Tibial artery (tissue), 4 donors: ENCODE results near the gene ARSJ.

ENCODE experiments used
- DNase-seq, 2 donors: peaks; one replicate each; pipeline ENCODE4 v3.0.0-alpha.2; 2019
- H3K27ac ChIP-seq, 2 donors: fragments of 200-600 bp; sonication (generic) in 1 of 2; 1 replicate in 1 of 2; 2 replicates in 1 of 2; pipeline ENCODE4 v1.5.1; 2018 to 2019; ENCODE audit warnings: mild to moderate bottlenecking in 1 of 2
- H3K27me3 ChIP-seq, 2 donors: fragments of 200-600 bp; sonication (generic) in 1 of 2; one replicate each; pipeline versions ENCODE4 v1.5.1 to v1.6.0; 2016 to 2019
- H3K36me3 ChIP-seq, 3 donors: fragments of 200-600 bp; sonication (generic) in 2 of 3; one replicate each; pipeline ENCODE4 v1.5.1; 2016 to 2019; ENCODE audit warnings: mild to moderate bottlenecking in 2 of 3
- H3K4me1 ChIP-seq, 4 donors: fragments of 200-600 bp; sonication (generic) in 2 of 4; 1 replicate in 3 of 4; 2 replicates in 1 of 4; pipeline ENCODE4 v1.5.1; 2016 to 2019
- H3K4me3 ChIP-seq, 2 donors: fragments of 200-600 bp; sonication (generic) in 1 of 2; 1 replicate in 1 of 2; 2 replicates in 1 of 2; pipeline ENCODE4 v1.5.1; 2018 to 2019; ENCODE audit warnings: mild to moderate bottlenecking in 2 of 2
- H3K9me3 ChIP-seq, 3 donors: fragments of 200-600 bp; sonication (generic) in 1 of 3; one replicate each; pipeline ENCODE4 v1.5.1; 2016 to 2019
- intact Hi-C: fragments of 100-400 bp; cut with DNase I; formaldehyde crosslinking; loops from one replicate; pipeline ENCODE4 v1.15.0; 2023; ENCODE audit warnings: low total_unique reads
- TF ChIP-seq, protein P1 (sequence below), 2 experiments: fragments of 200-600 bp in 1 of 2; fragments of 450-650 bp in 1 of 2; IDR thresholded peaks; one replicate each; pipeline ENCODE4 v1.5.1; 2017 to 2019; ENCODE audit warnings: antibody characterized with exemption in 2 of 2, mild to moderate bottlenecking in 1 of 2, moderate library complexity in 1 of 2

ARSJ gene

DNA sequence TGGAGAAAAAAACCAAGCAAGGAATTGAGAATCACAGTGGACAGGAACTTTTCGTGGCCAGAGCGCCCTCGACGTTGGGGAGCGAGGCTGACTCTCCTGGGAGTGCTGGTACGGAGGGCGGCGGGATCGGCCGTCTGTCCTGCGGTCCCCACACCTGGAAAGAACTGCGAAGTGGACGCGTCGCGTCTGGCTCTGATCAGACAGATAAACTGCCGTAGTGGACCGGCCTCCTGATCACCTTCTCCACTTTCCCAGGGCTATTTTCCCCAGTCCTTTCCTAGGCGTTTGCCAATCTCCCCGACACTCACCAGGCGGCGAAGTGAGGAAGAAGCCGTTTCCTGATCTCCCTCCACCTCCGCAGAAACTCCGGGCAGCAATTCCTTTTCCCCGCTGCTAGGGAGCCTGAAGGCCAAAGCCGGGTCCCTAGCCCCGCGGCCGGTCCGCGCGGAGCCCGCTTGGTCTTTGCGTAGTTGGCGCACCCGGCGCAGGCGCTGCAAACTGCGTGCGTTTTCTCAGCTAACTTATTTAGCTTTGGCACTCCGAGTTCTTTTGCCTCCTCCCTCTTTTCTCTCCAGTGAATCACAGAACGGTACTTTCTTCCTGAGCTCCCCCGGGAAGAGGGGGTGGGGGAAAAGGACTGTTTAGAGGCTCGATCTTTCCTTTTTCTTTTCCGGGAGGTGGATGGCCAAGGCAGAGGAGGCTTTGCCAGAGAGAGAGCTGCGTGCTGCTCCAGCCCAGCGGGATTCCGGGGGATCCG is at the start of gene ARSJ:
Gene ARSJ, minus strand, starts transcription at position 500 of the 757 bp plus-strand sequence. CDS start 813 bp downstream, outside the sequence.
- intact Hi-C loops: loop anchor here (10.0 kb wide), 1 partner anchor 215 kb away; the partner anchor contains the start of gene CAMK2D

DNA sequence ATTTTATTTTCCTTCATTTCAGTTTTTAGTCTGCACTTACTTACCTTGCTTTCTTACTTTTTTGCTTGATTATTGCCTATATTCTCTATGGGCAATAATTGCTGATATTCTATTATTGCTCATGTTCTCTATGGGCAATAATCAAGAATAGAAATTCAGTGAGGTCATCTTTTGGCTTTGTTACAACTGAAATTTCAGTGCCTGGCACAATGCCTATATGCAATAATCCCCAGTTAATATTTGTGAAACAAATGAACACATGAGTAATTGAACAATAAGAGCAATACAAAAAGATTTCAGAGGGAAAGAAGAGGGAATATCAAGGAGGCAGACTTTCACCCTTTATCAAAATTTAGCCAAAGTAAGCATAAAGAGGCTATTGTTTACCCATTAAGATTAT is 48.6 kb upstream of the ARSJ start:
- H3K4me3 ChIP-seq: no peak overlapping the region
- no peaks in the 10 kb centered on the region for H3K9me3 ChIP-seq
- intact Hi-C loops: no loop called here
- no peaks in the 10 kb centered on the region for H3K36me3 ChIP-seq
- no peak overlapping the region for H3K27ac ChIP-seq
- H3K27me3 ChIP-seq: no peaks in the 10 kb centered on the region
- no peak for DNase-seq
- H3K4me1 ChIP-seq: no peaks in the 10 kb centered on the region
- TF ChIP-seq, protein P1, sequence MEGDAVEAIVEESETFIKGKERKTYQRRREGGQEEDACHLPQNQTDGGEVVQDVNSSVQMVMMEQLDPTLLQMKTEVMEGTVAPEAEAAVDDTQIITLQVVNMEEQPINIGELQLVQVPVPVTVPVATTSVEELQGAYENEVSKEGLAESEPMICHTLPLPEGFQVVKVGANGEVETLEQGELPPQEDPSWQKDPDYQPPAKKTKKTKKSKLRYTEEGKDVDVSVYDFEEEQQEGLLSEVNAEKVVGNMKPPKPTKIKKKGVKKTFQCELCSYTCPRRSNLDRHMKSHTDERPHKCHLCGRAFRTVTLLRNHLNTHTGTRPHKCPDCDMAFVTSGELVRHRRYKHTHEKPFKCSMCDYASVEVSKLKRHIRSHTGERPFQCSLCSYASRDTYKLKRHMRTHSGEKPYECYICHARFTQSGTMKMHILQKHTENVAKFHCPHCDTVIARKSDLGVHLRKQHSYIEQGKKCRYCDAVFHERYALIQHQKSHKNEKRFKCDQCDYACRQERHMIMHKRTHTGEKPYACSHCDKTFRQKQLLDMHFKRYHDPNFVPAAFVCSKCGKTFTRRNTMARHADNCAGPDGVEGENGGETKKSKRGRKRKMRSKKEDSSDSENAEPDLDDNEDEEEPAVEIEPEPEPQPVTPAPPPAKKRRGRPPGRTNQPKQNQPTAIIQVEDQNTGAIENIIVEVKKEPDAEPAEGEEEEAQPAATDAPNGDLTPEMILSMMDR (IDR thresholded peaks at IDR 0.05): no peak

More for the DNA sequence above, at the start of gene ARSJ:
- H3K27ac ChIP-seq: peak within 1 kb of the TSS; percentile 96 to 97
- TF ChIP-seq, protein P1 (IDR thresholded peaks at IDR 0.05): no peak
- no peaks in the 10 kb centered on the region for H3K27me3 ChIP-seq
- peak; percentile 46 to 80 for DNase-seq
- no peaks in the 10 kb centered on the region for H3K9me3 ChIP-seq
- H3K4me1 ChIP-seq: peaks cover 0 to 30% (median 4%) of the 10 kb centered on the region in 4 donors
- peak within 1 kb of the TSS; percentile 83 to 92 for H3K4me3 ChIP-seq
- H3K36me3 ChIP-seq: no peaks in the 10 kb centered on the region

DNA sequence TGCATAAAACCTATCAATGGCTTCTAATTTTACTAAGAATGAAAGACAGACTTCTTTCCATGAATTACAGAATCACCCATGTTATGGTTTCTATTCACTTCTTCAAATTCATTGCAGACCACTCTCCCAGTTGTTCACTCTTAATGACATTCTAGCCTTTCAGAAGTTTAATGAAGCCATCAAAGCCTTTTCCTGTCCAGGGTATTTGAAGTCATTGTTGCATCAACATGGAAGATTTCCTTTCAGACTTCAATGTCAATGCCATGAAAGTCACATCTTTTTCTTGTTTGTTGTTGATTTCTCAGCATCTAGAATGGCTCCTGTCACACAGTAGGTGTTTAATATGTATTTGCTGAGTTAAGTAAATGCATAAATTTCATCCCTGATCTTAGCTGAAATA is 48.1 kb upstream of the ARSJ start:
- H3K27ac ChIP-seq: no peak overlapping the region
- no peaks in the 10 kb centered on the region for H3K9me3 ChIP-seq
- intact Hi-C loops: no loop called here
- H3K36me3 ChIP-seq: no peaks in the 10 kb centered on the region
- H3K4me3 ChIP-seq: no peak overlapping the region
- TF ChIP-seq, protein P1 (IDR thresholded peaks at IDR 0.05): no peak
- no peaks in the 10 kb centered on the region for H3K4me1 ChIP-seq
- no peaks in the 10 kb centered on the region for H3K27me3 ChIP-seq
- DNase-seq: no peak

DNA sequence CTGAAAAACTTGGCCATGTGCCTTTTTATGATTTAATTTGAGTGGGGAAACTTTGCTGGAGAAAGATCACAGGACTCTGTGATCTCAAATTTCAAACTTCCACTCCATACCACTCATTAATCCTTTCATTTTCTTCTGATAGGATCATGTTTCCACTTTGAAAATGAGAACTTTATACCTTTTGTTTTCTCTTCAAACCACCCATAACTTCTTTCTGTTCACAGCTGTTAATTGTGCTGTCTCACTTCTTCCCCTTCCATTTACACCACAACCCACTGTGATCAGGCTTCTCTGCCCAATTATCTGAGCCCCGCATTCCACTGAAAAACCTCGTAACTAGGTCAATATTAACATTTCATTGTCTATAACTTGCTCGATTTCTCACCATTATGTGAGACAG is 47.0 kb upstream of the ARSJ start:
- no peaks in the 10 kb centered on the region for H3K9me3 ChIP-seq
- H3K36me3 ChIP-seq: no peaks in the 10 kb centered on the region
- DNase-seq: no peak
- TF ChIP-seq, protein P1 (IDR thresholded peaks at IDR 0.05): no peak
- H3K4me3 ChIP-seq: no peak overlapping the region
- intact Hi-C loops: no loop called here
- no peaks in the 10 kb centered on the region for H3K27me3 ChIP-seq
- no peak overlapping the region for H3K27ac ChIP-seq
- H3K4me1 ChIP-seq: no peaks in the 10 kb centered on the region

DNA sequence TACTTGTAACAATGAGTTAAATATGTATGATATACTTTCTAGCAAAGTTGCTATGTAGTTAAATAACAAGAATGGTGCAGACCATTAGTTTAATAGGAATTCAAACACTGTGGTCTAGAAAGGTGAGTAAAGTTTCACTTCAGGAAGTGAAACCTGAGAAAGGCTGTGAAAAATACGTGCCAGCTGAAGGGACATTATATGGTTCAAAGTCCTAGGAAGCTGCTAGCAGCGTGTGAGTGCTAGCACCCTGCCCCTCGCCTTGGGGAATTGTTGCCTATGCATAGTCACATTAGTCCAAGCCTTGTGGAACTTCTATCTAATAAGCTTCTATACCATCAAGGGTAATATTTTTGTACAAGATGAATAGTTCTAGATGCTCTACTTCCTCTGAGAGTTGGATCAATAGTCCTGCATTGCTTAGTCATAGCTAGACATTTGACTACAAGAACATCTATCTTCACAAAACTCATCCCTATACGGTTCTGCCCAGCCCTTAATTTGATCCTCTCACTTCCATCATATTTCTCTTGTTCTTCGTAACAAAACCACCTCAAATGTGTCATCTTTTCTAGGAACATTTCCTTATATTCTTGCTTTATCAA is 45.8 kb upstream of the ARSJ start:
- H3K27me3 ChIP-seq: no peaks in the 10 kb centered on the region
- H3K4me1 ChIP-seq: no peaks in the 10 kb centered on the region
- DNase-seq: no peak
- no peak overlapping the region for H3K4me3 ChIP-seq
- TF ChIP-seq, protein P1 (IDR thresholded peaks at IDR 0.05): no peak
- no peak overlapping the region for H3K27ac ChIP-seq
- intact Hi-C loops: no loop called here
- H3K9me3 ChIP-seq: no peaks in the 10 kb centered on the region
- H3K36me3 ChIP-seq: no peaks in the 10 kb centered on the region
